AG09309 (cell line): ENCODE data around the gene POLN.

Source experiments
- DNase-seq: peaks from one replicate; pipeline ENCODE4 v3.0.0-alpha.2; 2010; ENCODE audit warnings: low read depth
- H3K4me3 ChIP-seq: 2 replicates; pipeline ENCODE4 v1.5.1; 2011; ENCODE audit warnings: mild to moderate bottlenecking, low read depth, low read length, moderate library complexity; ENCODE audit not compliant: control insufficient read depth
- TF ChIP-seq, protein P1 (sequence below): IDR thresholded peaks from 2 replicates; pipeline ENCODE4 v1.5.1; 2011; ENCODE audit warnings: mild to moderate bottlenecking, low read depth, low read length, inconsistent platforms; ENCODE audit not compliant: insufficient read depth, control insufficient read depth; ENCODE audit errors: missing control alignments

The POLN gene

DNA sequence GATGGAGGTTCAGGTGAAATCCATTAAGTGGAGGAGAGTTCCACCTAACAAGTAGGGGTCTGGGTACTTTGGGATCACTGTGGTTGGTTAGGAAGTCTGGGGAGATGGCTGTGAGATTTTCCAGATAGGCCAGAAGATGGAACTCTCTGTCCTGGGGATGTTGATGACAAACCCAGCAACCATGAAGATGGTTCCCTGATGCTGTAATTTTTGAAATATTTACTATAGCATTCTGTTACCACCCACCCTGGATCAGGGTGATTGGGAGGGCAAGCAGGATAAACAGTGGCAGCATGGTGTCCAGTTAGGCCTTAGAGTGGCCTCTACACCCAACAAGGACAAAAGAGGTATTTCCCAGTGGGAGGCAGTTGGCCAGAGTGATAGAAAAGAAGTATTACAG lies 217.2 kb downstream of the POLN start:
- no peak for DNase-seq
- TF ChIP-seq, protein P1, sequence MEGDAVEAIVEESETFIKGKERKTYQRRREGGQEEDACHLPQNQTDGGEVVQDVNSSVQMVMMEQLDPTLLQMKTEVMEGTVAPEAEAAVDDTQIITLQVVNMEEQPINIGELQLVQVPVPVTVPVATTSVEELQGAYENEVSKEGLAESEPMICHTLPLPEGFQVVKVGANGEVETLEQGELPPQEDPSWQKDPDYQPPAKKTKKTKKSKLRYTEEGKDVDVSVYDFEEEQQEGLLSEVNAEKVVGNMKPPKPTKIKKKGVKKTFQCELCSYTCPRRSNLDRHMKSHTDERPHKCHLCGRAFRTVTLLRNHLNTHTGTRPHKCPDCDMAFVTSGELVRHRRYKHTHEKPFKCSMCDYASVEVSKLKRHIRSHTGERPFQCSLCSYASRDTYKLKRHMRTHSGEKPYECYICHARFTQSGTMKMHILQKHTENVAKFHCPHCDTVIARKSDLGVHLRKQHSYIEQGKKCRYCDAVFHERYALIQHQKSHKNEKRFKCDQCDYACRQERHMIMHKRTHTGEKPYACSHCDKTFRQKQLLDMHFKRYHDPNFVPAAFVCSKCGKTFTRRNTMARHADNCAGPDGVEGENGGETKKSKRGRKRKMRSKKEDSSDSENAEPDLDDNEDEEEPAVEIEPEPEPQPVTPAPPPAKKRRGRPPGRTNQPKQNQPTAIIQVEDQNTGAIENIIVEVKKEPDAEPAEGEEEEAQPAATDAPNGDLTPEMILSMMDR: no peak
- no peak overlapping the region for H3K4me3 ChIP-seq
